Stimulated activated CD4-positive, alpha-beta T cell treated with anti-CD3 and anti-CD28 coated beads, Interleukin-12 subunit alpha, Interleukin-12 subunit beta, amount 100 ng/mL, for 48 hours (primary cell): Measurements from ENCODE around the gene KCTD5.
"Not testable (repeated sequence)": the region's sequence is repeated elsewhere in the genome, so short reads cannot be mapped to it uniquely, and the experiment has no call there.

Experiments used
- DNase-seq, 3 donors: peaks; one replicate each; pipeline ENCODE4 v3.0.0-alpha.2; 2020; ENCODE audit warnings: low read depth in 2 of 3, low spot score in 1 of 3

Gene KCTD5, protein sequence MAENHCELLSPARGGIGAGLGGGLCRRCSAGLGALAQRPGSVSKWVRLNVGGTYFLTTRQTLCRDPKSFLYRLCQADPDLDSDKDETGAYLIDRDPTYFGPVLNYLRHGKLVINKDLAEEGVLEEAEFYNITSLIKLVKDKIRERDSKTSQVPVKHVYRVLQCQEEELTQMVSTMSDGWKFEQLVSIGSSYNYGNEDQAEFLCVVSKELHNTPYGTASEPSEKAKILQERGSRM

DNA sequence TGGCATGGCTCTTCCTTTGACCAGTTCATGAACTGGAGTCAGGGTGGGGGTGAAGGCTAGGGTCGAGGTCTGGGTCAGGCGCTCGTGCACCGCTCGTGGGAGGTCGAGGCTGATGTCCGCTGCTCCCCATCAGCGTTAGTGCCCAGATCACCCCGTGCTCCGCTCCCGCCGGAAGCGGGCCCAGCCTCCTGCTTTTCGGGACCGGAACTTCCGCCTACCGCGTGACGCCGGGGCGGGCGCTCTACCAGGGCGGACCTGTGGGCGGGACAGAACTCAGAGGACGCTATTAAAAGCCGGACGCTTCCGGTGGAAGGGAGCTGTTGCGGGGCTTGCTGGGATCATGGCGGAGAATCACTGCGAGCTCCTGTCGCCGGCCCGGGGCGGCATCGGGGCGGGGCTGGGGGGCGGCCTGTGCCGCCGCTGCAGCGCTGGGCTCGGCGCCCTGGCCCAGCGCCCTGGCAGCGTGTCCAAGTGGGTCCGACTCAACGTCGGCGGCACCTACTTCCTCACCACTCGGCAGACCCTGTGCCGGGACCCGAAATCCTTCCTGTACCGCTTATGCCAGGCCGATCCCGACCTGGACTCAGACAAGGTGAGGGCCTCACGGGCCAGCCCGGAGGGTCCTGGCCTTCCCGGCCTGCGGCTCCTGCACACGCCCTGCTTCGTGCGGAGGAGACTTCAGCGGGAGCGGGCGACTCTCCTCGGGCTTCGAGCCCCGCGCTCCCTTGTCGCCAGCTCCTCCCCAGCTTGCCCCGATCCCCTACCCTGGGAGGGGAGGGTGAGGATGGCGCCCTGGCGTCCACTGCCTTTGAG is at the start of gene KCTD5:
KCTD5 (plus strand) TSS at position 315 of the 813 bp plus-strand sequence; CDS start at position 341, 26 bp downstream.
- DNase-seq, result peak; percentile 96 to 98 (median 96)

DNA sequence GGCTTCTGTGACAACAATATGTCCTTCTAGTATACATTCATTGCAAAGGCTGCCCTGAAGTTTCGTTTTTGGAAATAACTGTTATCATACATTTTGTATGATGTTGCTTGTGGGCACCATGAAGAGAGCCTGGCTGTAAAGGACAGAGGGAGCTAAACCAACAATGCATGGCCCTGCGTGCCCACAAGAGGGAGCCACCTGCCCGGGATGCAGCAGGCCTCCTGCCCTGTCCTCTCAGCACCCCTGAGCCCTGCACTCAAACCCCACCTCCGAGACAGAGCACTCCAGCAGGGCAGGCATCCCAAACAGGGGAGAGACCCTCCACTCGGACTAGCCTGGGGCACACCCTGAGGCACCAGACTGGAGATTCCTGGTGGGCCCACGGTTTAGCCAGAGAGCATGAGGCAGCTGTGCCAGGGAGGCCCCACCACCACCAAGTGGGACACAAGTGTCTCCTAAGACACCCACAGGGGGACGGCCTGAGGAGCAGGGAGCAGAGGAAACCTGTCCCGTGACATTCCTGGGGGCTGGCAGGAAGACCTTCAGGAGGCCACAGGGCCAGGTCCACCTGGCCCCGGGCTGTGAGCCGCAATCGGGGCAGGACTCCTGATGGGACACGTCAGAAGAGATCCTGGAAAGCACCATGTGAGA is 43.1 kb upstream of the KCTD5 start:
- peak; percentile 28 to 56 (median 50) for DNase-seq

DNA sequence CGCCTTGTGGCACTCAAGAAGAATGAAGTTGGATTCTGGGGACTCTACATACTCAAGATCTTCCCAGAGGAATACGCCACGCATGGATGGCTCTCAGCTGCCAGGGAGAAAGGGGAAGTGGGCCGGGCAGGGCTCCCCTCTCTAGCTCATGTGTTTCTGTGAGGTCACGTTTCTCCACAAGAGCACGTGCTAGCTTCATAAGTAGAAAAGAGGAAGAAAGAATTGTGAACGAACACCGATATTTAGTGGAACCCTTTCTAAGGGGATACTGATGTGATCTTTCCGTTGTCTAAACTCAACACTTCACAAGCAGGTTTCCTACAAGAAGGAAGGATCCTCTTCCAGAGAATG is 42.6 kb upstream of the KCTD5 start:
- not testable (repeated sequence) for DNase-seq

DNA sequence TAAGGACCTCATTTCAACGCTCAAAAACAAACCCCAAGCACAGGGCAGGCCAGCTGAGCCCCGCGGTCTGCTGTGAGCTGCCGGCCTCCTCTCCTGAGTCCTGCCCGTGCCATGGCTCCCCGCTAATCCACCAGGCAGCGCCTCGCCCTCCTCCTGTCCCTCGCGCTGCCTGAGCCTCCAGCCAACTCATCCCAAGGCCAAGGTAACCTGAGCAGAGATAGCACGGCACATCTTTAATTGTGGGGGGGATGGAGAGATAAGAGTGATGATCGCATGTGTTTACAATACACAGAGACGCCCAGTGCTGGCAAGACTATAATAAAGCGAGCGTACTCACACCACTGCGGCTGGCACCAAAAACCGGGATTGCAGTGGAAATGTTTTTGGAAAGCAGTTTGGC is 39.8 kb upstream of the KCTD5 start:
- not testable (repeated sequence) for DNase-seq

DNA sequence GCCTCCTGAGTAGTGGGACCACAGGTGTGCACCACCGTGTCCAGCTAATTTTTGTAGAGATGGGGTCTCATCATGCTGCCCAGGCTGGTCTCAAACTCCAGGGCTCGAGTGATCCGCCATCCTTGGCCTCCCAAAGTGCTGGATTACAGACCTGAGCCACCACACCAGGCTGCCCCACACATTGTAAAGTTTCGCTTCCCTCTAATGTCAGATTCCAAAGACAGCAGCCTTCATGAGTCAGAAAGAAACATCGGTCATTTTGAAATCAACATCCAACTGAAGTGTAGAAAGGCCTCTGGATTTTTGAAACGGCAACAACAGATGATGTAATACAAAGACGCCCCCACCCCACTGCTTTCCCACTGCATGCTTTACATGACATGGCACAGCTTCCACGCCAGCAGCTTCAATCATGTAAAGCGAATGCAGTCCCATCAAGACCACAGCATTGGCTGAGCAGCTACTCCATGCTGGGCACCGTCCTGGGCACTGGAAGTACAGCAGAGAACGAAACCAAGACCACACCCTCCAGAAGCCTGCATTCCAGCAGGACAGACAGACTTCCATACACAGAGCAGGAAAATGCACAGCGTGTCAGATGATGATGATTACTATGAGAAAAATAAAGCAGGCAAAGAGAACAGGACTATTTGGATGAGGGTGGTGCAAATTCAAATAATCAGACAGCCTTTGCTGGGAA is 37.4 kb upstream of the KCTD5 start:
- DNase-seq, result not testable (repeated sequence)

DNA sequence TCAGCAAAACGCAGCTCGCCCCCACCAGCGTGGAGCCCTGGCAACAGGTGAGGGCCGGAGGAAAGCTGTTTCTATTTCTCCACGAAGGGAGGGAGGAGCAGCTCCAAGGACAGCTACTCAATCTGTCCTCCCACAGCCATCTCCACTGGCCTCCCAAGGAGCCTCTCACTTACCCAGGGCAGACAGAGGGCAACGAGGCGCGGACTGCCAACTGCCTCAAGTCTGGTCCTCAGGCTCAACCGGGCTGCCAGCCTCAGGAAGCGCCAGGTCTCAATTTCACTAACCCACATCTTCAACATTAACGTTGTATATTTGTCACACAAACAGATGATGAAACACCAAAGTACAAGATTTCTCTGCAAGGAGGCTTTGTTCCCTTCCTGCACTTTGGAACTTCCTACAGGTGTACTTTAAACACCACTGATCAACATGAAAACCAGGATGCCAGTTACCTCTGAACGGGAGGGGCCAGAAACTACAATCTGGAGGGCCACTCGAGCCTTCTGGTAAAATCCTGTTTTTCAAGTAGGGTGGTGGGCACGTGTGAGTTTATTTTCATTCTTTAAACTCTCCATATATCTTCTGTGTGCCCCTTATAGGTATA is 31.0 kb upstream of the KCTD5 start:
- not testable (repeated sequence) for DNase-seq

DNA sequence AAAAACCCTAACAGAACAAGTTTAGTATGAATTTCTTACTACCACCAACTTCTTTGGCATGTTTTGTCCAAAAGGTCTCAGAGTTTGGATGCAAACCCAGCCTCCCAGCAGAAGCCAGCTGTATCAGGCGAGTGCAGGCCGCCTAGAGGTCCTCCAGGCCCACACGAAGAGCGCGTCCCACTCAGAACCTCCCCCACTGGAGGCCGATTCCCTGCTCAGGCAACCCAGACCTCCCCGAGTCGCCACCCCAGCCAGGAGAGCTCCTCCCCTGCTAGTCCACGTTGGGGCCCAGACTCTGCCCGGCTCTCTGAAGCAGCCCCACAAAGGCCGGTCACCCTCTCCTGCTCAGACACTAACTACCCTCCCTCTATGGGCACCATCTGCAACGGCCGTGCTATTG is 28.4 kb upstream of the KCTD5 start:
- not testable (repeated sequence) for DNase-seq

DNA sequence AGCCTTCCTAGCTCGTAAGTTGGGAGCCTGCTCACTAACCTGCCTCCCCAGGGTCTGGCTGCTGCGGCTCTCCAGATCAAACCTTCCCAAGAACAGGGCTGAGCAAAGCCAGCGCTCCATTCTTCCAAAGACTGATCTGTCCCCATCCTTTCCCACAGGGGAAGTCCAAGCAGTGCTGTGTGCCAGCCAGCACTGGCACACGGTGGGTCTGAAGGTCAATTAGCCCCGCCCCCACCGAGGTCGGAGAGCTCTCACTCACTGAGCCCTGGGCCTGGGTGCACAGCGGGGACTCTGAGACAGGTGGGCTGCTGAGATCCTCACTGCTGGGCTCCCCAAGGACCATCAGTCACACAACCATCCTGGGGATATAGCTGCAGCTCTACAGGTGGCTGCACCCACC is 27.4 kb upstream of the KCTD5 start:
- not testable (repeated sequence) for DNase-seq

DNA sequence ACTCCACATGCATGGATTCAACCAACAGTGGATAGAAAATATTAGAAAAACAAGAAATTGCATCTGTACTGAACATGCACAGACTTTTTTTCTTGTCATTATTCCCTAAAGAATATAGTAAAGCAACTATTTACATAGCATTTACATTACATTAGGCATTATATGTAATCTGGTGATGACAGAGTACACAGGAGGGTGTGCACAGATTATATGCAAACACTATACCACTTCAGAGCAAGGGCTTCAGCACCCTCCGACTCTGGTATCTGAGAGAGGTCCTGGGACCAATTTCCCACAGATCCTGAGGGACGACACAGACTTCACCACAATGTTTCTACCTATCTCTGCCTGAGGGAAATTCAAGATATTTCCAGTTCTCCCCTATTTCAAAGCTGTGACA is 25.3 kb upstream of the KCTD5 start:
- DNase-seq, result no peak

DNA sequence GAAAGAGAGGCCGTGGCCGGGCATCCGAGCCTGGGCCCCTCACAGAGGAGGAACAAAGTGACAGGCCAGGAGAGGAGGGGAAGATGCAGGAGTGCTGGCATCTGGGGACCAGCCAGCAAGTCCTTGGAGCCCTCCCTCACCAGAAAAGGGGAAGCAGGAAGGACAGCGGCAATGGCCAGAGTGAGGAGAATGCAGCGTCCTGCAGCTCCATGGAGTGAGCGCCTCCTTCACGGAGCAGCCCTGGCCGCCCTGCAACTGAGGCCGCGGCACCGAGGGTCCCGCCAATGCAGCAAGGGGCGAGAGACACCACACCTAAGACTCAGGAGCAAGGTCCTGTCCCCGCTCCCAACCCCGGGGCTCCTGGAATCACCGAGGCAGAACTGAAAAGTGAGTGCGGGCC is 24.5 kb upstream of the KCTD5 start:
- not testable (repeated sequence) for DNase-seq

DNA sequence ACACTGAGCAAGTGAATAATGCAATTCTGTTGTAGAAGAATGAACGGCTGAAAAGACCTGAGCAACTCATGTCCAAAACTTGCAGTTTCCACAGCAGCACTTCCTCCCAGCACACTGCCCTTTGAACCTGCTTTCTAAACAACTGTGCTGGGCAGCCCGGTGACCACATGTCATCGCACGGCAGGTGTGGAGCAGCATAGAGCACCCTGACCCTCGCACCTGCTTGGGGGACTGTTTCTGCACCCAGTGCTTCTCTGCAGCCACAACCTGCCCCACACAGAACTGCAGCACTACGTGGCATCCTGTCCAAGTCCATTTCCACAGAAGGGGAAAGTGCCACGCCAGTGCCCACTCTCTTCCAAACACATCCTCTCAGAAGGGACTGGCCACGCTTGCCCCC is 22.8 kb upstream of the KCTD5 start:
- not testable (repeated sequence) for DNase-seq

DNA sequence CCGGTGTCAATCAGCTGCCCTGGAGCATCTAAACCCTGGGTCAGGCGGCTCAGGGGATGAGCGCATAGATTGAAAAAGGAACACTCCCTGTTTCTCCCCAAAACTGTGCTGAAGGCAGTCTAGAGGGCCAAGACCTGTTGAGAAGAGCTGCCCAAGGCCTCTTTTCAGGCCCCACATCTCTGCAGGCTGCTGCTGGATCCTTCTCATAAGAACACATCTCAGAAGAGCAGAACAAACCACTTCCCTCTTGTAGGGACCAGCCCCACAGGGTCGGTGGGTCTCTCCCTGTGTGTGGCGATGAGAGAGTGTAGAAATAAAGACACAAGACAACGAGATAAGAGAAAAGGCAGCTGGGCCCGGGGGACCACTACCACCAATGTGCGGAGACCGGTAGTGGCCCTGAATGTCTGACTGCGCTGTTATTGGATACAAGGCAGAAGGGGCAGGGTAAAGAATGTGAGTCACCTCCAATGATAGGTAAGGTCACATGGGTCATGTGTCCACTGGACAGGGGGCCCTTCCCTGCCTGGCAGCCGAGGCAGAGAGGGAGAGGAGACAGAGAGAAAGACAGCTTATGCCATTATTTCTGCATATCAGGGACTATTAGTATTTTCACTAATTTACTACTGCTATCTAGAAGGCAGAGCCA is 22.2 kb upstream of the KCTD5 start:
- not testable (repeated sequence) for DNase-seq

DNA sequence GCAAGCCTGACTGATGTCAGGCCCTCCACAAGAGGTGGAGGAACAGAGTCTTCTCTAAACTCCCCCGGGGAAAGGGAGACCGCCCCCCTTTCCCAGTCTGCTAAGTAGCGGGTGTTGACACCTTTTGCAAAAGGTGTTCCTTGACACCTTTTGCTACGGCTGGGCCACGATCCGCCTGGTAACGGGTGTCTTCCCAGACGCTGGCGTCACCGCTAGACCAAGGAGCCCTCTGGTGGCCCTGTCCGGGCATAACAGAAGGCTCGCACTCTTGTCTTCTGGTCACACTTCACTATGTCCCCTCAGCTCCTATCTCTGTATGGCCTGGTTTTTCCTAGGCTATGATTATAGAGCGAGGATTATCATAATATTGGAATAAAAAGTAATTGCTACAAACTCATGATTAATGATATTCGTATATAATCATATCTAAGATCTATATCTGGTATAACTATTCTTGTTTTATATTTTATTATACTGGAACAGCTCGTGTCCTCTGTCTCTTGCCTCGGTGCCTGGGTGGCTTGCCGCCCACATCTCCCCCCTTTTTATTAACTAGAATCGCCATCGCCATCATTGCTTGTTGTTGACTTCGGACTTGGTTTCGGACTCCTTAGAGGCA is 21.5 kb upstream of the KCTD5 start:
- peak in 2 of 3 donors; percentile 18 to 42 for DNase-seq

DNA sequence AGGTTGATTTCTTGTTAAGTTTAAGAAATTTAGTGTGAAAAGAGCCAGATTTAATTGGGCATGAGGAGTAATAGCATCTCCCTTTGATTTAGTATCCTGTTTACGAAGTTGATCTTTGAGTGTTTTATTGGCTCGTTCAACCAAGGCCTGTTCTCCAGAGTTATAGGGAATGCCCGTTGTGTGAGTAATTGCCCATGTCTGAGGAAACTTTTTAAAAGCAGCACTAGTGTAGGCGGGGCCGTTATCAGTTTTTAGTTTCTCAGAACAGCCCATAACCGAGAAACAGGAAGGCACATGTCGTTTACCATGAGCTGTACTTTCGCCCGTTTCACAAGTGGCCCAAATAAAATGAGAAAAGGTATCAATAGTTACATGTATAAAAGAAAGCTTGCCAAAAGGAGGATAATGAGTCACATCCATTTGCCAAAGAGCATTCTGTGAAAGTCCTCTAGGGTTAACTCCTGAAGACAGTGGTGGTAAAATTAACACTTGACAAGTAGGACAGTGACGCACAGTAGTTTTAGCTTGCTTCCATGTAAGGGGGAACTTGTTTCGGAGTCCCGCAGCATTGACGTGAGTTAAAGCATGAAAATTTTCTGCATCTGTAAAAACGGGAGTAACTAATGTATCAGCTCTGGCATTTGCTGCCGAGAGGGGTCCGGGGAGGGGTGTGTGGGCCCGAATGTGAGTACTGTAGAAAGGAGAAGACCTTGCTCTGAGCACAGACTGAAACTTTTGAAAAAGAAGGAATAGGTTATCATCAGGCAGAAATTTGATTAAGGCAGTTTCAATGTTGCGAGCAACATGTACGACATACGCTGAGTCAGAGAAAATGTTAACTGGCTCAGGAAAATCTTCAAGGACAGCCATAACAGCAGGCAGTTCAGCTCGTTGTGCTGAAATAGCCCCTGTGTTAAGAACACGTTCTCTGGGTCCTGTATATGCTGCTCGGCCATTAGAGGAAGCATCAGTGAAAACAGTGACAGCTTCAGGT is 18.5 kb upstream of the KCTD5 start:
- DNase-seq, result peak; percentile 27 to 69 (median 55)

DNA sequence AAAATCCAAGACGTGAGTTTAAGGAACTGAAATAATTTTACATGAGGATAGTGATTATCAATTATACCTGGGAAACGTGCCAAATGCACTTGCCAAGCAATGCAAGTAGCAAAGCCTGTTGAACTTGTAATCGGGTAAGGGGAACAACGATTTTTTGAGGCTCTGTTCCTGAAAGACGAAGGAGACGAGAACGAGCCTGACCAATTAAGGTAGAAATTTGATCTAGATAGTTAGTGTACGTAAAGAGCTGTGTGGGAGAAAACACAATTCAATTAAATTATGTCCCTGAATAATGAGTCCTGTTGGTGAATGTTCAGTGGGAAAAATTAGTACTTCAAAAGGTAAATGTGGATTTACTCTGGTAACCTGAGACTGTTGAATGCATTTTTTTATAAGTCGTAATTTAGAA is 17.7 kb upstream of the KCTD5 start:
- DNase-seq, result no peak

DNA sequence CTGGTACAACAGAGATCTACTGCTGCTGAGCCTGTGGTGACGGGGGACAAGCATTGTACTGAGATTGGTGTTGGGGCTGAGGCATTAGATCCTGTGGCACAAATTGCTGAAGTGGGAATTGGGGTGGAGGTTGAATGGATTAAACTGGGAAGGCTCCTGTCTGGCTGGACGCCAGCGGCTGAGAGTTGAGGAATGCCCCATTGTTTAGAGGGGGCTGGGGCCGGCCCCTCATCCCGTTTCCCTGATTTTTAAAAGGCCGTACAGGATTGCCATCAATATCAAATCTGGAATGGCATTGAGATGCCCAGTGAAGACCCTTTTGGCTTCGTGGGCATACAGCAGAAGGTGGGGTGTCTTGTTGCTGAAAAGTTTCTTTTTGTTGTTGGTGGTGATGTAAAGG is 15.7 kb upstream of the KCTD5 start:
- not testable (repeated sequence) for DNase-seq

DNA sequence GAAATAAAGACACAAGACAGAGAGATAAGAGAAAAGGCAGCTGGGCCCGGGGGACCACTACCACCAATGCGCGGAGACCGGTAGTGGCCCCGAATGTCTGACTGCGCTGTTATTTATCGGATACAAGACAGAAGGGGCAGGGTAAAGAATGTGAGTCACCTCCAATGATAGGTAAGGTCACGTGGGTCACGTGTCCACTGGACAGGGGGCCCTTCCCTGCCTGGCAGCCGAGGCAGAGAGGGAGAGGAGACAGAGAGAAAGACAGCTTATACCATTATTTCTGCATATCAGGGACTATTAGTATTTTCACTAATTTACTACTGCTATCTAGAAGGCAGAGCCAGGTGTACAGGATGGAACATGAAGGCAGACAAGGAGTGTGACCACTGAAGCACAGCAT is 12.7 kb upstream of the KCTD5 start:
- not testable (repeated sequence) for DNase-seq

DNA sequence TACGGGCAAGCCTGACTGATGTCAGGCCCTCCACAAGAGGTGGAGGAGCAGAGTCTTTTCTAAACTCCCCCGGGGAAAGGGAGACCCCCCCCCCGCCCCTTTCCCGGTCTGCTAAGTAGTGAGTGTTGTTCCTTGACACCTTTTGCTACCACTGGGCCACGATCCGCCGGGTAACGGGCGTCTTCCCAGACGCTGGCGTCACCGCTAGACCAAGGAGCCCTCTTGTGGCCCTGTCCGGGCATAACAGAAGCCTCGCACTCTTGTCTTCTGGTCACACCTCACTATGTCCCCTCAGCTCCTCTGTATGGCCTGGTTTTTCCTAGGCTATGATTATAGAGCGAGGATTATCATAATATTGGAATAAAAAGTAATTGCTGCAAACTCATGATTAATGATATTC is 12.3 kb upstream of the KCTD5 start:
- DNase-seq, result peak; percentile 45 to 68 (median 67)

DNA sequence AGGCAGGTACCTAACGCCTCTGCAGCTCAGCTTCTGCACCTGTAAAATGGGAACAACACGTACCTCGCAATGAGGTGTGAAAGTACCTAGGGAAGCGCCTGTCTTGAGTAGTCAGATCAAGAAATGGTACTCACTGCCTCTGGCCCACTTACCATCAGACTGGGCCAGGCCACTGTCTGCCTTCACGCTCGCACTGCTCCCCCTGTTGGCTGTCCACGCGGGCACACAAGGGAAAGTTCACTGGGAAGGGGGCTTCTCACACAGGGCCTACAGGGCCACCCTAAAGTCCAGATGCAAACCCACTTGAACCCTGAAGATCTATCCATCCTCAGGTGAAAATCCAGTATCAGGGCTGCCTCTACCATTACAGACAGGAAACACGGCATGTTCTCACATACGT is 11.1 kb upstream of the KCTD5 start:
- DNase-seq, result peak in 1 of 3 donors; percentile 19
